GM04504 (cell line): ENCODE data around the gene ARMC2.
"Not testable (repeated sequence)": the region's sequence is repeated elsewhere in the genome, so short reads cannot be mapped to it uniquely, and the experiment has no call there.

Experiments
- DNase-seq: peaks from one replicate; pipeline ENCODE4 v3.0.0-alpha.2; 2012; ENCODE audit warnings: low read depth

The ARMC2 gene

GRCh38 chr6:108835218-108835850, 12.9 kb upstream of the ARMC2 start:
- DNase-seq = peak; percentile 45

- DNase-seq = no peak
Observed at GRCh38 chr6:108836061-108836460, 12.2 kb upstream of the ARMC2 start.

- DNase-seq = no peak
Observed at GRCh38 chr6:108837236-108837971, 10.8 kb upstream of the ARMC2 start.

- no peak for DNase-seq
Observed at GRCh38 chr6:108838101-108838717, 10.0 kb upstream of the ARMC2 start.

GRCh38 chr6:108839083-108839642, 9.1 kb upstream of the ARMC2 start:
- no peak for DNase-seq

GRCh38 chr6:108840919-108841318, 7.3 kb upstream of the ARMC2 start:
- no peak for DNase-seq

GRCh38 chr6:108841377-108841855, 6.8 kb upstream of the ARMC2 start:
- DNase-seq = no peak

- no peak for DNase-seq
Observed at GRCh38 chr6:108844135-108844534, 4.1 kb upstream of the ARMC2 start.

- no peak for DNase-seq
Observed at GRCh38 chr6:108845145-108845544, 3.1 kb upstream of the ARMC2 start.

- DNase-seq = no peak
Observed at GRCh38 chr6:108846101-108846500, 2.1 kb upstream of the ARMC2 start.

- no peak for DNase-seq
Observed at GRCh38 chr6:108846628-108847027, 1.6 kb upstream of the ARMC2 start.

- DNase-seq = no peak
Observed at GRCh38 chr6:108847738-108848115, 495 bp upstream of the ARMC2 start.

- DNase-seq = no peak
Observed at GRCh38 chr6:108850669-108851465, 2.6 kb downstream of the ARMC2 start.

- DNase-seq = no peak
Observed at GRCh38 chr6:108851756-108852155, 3.5 kb downstream of the ARMC2 start.

- no peak for DNase-seq
Observed at GRCh38 chr6:108853077-108853476, 4.9 kb downstream of the ARMC2 start.

- no peak for DNase-seq
Observed at GRCh38 chr6:108862479-108863191, 14.4 kb downstream of the ARMC2 start.

GRCh38 chr6:108865751-108866286, 17.6 kb downstream of the ARMC2 start:
- not testable (repeated sequence) for DNase-seq

GRCh38 chr6:108866798-108867197, 18.6 kb downstream of the ARMC2 start:
- no peak for DNase-seq

GRCh38 chr6:108868647-108869046, 20.4 kb downstream of the ARMC2 start:
- no peak for DNase-seq

- DNase-seq = no peak
Observed at GRCh38 chr6:108869876-108870275, 21.7 kb downstream of the ARMC2 start.

GRCh38 chr6:108870357-108870756, 22.1 kb downstream of the ARMC2 start:
- no peak for DNase-seq
